HEK293 (cell line): Measurements from ENCODE around the gene MYOZ1.

ENCODE experiments used
- KLF17 ChIP-seq: fragments of 450-650 bp; formaldehyde crosslinking; IDR thresholded peaks from 2 replicates; pipeline ENCODE4 v1.5.1; 2016; ENCODE audit warnings: missing biosample characterization, missing genetic modification characterization
- PRDM1 ChIP-seq: fragments of 450-650 bp; formaldehyde crosslinking; IDR thresholded peaks from 2 replicates; pipeline ENCODE4; 2016; ENCODE audit warnings: missing biosample characterization, missing genetic modification characterization
- YY1 ChIP-seq: fragments of 450-650 bp; formaldehyde crosslinking; IDR thresholded peaks from 2 replicates; pipeline ENCODE4 v1.5.1; 2018; ENCODE audit warnings: missing biosample characterization, missing genetic modification characterization
- ZBTB1 ChIP-seq: fragments of 450-650 bp; formaldehyde crosslinking; IDR thresholded peaks from 2 replicates; pipeline ENCODE4 v1.5.1; 2016; ENCODE audit warnings: missing biosample characterization, missing genetic modification characterization
- ZBTB20 ChIP-seq: fragments of 450-650 bp; formaldehyde crosslinking; IDR thresholded peaks from 2 replicates; pipeline ENCODE4 v1.5.1; 2016; ENCODE audit warnings: missing biosample characterization, missing genetic modification characterization
- ZFP3 ChIP-seq: fragments of 450-650 bp; formaldehyde crosslinking; IDR thresholded peaks from 2 replicates; pipeline ENCODE4 v1.5.1; 2016; ENCODE audit warnings: low read depth, missing biosample characterization, missing genetic modification characterization
- ZNF10 ChIP-seq: fragments of 450-650 bp; formaldehyde crosslinking; IDR thresholded peaks from 2 replicates; pipeline ENCODE4 v1.5.1; 2017; ENCODE audit warnings: missing biosample characterization, missing genetic modification characterization
- ZNF174 ChIP-seq: fragments of 450-650 bp; formaldehyde crosslinking; IDR thresholded peaks from 2 replicates; pipeline ENCODE4 v1.5.0; 2017; ENCODE audit warnings: missing biosample characterization, mild to moderate bottlenecking, missing genetic modification characterization
- ZNF23 ChIP-seq: fragments of 450-650 bp; formaldehyde crosslinking; IDR thresholded peaks from 2 replicates; pipeline ENCODE4 v1.5.1; 2016; ENCODE audit warnings: missing biosample characterization, missing genetic modification characterization, borderline replicate concordance
- ZNF549 ChIP-seq: fragments of 450-650 bp; IDR thresholded peaks from 2 replicates; pipeline ENCODE4 v1.5.1; 2018; ENCODE audit warnings: missing biosample characterization, missing genetic modification characterization, mild to moderate bottlenecking, inconsistent platforms, moderate library complexity
- ZNF707 ChIP-seq: fragments of 450-650 bp; formaldehyde crosslinking; IDR thresholded peaks from 2 replicates; pipeline ENCODE4 v1.5.1; 2016; ENCODE audit warnings: missing biosample characterization, missing genetic modification characterization
- TF ChIP-seq, protein P1 (sequence below): fragments of 450-650 bp; formaldehyde crosslinking; IDR thresholded peaks from 2 replicates; pipeline ENCODE4 v1.5.1; 2016; ENCODE audit warnings: missing biosample characterization, missing genetic modification characterization
- TF ChIP-seq, protein P2 (sequence below): fragments of 450-650 bp; formaldehyde crosslinking; conservative IDR thresholded peaks from 2 replicates; pipeline ENCODE4 v1.5.1; 2016; ENCODE audit warnings: low read depth, missing biosample characterization, missing genetic modification characterization
- TF ChIP-seq, protein P3 (sequence below): sonication (generic); formaldehyde crosslinking; IDR thresholded peaks from 2 replicates; pipeline ENCODE4 v1.8.1; 2022; ENCODE audit warnings: mild to moderate bottlenecking, moderate library complexity, missing genetic modification reagents

GRCh38 chr10:73639286-73639685 is 2.0 kb downstream of the MYOZ1 start:
- TF ChIP-seq, protein P1, sequence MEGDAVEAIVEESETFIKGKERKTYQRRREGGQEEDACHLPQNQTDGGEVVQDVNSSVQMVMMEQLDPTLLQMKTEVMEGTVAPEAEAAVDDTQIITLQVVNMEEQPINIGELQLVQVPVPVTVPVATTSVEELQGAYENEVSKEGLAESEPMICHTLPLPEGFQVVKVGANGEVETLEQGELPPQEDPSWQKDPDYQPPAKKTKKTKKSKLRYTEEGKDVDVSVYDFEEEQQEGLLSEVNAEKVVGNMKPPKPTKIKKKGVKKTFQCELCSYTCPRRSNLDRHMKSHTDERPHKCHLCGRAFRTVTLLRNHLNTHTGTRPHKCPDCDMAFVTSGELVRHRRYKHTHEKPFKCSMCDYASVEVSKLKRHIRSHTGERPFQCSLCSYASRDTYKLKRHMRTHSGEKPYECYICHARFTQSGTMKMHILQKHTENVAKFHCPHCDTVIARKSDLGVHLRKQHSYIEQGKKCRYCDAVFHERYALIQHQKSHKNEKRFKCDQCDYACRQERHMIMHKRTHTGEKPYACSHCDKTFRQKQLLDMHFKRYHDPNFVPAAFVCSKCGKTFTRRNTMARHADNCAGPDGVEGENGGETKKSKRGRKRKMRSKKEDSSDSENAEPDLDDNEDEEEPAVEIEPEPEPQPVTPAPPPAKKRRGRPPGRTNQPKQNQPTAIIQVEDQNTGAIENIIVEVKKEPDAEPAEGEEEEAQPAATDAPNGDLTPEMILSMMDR: no peak
- TF ChIP-seq, protein P2, sequence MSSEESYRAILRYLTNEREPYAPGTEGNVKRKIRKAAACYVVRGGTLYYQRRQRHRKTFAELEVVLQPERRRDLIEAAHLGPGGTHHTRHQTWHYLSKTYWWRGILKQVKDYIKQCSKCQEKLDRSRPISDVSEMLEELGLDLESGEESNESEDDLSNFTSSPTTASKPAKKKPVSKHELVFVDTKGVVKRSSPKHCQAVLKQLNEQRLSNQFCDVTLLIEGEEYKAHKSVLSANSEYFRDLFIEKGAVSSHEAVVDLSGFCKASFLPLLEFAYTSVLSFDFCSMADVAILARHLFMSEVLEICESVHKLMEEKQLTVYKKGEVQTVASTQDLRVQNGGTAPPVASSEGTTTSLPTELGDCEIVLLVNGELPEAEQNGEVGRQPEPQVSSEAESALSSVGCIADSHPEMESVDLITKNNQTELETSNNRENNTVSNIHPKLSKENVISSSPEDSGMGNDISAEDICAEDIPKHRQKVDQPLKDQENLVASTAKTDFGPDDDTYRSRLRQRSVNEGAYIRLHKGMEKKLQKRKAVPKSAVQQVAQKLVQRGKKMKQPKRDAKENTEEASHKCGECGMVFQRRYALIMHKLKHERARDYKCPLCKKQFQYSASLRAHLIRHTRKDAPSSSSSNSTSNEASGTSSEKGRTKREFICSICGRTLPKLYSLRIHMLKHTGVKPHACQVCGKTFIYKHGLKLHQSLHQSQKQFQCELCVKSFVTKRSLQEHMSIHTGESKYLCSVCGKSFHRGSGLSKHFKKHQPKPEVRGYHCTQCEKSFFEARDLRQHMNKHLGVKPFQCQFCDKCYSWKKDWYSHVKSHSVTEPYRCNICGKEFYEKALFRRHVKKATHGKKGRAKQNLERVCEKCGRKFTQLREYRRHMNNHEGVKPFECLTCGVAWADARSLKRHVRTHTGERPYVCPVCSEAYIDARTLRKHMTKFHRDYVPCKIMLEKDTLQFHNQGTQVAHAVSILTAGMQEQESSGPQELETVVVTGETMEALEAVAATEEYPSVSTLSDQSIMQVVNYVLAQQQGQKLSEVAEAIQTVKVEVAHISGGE (tag by site-specific recombination): no peak
- TF ChIP-seq ZFP3 (tag by site-specific recombination) (no peak), ZBTB20 (tag by site-specific recombination) (no peak), PRDM1 (tag by site-specific recombination) (no peak), YY1 (tag by site-specific recombination) (no peak), ZNF10 (tag by site-specific recombination) (no peak), ZNF174 (tag by site-specific recombination) (no peak), ZNF549 (no peak), ZNF23 (tag by site-specific recombination) (no peak), KLF17 (tag by site-specific recombination) (no peak), ZBTB1 (tag by site-specific recombination) (no peak), ZNF707 (tag by site-specific recombination) (no peak)
- TF ChIP-seq, protein P3, sequence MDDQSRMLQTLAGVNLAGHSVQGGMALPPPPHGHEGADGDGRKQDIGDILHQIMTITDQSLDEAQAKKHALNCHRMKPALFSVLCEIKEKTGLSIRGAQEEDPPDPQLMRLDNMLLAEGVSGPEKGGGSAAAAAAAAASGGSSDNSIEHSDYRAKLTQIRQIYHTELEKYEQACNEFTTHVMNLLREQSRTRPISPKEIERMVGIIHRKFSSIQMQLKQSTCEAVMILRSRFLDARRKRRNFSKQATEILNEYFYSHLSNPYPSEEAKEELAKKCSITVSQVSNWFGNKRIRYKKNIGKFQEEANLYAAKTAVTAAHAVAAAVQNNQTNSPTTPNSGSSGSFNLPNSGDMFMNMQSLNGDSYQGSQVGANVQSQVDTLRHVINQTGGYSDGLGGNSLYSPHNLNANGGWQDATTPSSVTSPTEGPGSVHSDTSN: no peak
